ENCODE data around the gene PIK3R5.

PIK3R5 gene

DNA sequence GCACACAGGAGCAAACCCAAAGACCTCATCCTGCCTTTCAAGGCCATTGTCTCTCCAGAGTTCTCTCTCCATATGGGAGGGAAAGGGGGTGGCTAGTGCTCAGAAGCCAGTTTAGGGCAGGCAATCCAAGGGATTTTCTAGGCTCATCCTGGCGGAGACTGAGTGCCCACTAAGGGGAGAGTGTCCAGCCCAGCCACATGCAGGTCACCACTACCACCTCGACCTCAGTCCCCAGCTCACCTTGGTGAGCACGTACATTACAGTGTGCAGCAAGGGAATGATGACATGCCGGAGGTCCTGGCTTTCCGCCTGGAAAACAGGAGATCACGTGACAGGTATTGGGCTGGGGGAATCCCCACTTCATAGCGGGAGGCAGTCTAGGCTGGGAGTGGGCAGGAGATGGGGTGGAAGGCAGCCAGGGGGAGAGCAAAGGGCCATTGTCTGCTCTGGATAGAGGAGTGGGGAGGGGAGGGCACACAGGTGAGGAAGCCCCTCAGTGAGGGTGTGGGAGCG lies 127.9 kb downstream of the PIK3R5 start:
- no peak for DNase-seq (ENCODE audit: low read depth)
- H3K4me3 ChIP-seq (ENCODE audit: low read length), result no peak overlapping the region
- TF ChIP-seq, protein P1, sequence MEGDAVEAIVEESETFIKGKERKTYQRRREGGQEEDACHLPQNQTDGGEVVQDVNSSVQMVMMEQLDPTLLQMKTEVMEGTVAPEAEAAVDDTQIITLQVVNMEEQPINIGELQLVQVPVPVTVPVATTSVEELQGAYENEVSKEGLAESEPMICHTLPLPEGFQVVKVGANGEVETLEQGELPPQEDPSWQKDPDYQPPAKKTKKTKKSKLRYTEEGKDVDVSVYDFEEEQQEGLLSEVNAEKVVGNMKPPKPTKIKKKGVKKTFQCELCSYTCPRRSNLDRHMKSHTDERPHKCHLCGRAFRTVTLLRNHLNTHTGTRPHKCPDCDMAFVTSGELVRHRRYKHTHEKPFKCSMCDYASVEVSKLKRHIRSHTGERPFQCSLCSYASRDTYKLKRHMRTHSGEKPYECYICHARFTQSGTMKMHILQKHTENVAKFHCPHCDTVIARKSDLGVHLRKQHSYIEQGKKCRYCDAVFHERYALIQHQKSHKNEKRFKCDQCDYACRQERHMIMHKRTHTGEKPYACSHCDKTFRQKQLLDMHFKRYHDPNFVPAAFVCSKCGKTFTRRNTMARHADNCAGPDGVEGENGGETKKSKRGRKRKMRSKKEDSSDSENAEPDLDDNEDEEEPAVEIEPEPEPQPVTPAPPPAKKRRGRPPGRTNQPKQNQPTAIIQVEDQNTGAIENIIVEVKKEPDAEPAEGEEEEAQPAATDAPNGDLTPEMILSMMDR (conservative IDR thresholded peaks at IDR 0.05; ENCODE audit: low read length), result no peak

DNA sequence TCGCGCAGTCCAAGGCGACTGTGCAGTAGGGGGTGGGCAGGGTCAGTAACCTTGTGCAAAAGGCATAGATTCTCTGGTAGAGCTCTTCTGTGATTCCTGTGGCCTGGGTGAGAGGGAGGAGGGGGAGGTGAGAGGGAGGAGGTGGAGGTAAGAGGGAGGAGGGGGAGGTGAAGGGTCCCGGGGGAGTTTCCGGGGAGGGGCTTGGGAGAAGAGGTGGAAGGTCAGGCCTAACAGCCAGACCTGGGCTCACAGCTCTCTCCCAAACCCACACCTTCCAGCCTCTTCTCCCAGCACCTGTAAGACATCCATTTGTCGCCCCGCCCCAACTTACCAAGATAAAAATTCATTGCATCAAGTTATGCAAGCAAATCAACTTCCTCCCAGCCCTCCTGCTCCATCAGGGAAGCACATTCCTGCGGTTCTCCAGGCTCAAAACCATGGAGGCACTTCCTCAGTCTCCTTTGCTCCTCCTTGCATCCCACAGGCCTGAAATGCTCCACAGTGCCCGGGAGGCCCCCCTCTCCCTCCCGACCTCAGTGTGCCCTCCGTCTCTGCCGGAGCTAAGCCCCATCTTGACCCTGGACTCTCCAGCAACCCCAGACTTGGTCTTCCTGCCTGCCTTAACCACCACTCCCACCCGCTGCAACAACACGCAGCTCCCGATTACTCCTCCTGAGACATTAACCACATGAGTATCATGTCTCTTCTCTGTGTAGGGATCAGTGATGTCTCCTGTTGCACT lies 128.5 kb downstream of the PIK3R5 start:
- DNase-seq (ENCODE audit: low read depth), result no peak
- no peak overlapping the region for H3K4me3 ChIP-seq (ENCODE audit: low read length)
- TF ChIP-seq, protein P1 (conservative IDR thresholded peaks at IDR 0.05; ENCODE audit: low read length), result no peak

DNA sequence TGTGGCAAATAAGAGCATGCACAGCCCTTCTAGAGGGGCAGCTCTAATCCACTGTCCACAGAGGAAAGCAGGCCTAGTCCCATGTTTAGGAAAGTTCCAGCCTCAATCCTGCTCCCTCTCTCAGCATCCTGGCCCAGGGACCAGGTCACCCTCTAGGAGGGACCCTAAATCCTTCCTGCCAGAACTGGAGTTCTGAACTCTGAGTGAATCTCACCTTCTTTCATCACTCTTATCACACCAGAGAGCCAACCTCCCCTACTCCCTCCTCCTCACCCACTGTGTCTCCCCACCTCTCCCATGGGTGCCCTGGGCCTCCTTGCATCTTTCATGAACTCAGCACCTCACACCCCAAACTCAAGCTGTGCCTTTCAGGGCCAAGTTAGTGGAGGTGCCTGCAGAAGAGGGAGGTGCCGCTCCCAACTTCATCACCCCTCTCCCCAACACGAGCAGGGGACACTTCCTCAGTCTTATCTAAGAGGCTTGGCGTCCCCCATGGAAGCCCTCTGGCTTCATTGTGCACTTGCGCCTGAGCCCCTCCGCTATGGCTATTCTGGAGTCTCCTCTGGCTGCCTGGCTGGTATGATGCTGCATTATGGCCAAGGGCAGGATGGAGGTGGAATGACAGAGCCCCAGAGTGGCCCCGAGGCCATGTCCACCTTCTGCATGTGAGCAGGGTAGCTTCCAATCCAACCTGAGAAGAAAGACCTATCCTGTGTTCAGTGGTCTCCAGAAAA lies 129.7 kb downstream of the PIK3R5 start:
- TF ChIP-seq, protein P1 (conservative IDR thresholded peaks at IDR 0.05; ENCODE audit: low read length), result no peak
- no peak for DNase-seq (ENCODE audit: low read depth)
- no peak overlapping the region for H3K4me3 ChIP-seq (ENCODE audit: low read length)

DNA sequence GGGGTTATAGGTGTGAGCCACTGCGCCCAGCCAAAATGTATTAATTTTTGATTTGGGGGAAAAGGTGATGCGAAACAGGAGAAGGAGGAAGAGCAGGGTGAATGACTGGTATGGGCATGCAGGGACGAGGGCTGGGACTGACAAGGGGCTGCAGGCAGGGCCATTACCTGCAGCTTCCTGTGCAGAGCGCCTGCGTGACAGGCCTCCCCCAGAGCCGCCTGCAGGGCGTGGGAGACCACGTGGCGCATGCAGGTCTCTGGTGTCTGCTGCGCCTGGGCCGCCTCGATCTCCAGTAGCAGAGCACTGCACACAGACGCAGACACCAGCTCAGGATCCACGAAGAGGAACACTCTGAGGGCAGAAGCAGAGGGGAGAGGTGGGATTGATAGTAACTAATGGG lies 130.4 kb downstream of the PIK3R5 start:
- H3K4me3 ChIP-seq (ENCODE audit: low read length), result no peak overlapping the region
- TF ChIP-seq, protein P1 (conservative IDR thresholded peaks at IDR 0.05; ENCODE audit: low read length), result no peak
- DNase-seq (ENCODE audit: low read depth), result no peak

DNA sequence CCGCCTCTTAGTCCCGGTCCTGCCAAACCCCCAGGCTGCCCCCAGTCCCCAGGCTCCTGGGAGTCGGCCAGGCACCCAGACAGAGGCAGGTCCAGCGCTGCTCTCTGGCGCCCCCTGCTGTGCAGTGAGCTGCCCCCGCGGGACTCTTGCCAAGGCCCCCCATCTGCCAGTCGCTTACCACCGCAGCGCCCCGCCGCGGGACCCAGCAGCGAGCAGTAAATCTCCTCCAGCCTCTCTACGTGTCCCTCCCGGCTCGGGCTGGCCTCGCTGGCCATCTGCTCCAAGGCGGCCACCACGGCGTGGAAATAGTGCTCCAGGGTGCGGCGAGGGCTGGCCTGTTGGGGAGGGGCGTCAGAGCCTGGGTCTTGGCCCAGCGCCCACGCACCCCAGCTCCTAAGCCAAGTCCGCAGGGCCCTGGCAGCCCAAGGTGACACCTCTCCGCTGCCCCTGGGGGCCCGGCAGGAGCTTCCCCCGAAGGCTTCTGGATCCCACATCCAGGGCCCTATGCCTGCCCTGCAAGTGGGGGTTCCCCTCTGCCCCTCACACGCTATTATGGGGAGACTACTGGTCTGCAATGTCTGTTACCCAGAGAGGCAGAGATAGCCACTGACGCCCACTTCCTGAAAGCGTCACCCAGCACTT lies 132.7 kb downstream of the PIK3R5 start:
- TF ChIP-seq, protein P1 (conservative IDR thresholded peaks at IDR 0.05; ENCODE audit: low read length), result peak; percentile 19
- no peak for DNase-seq (ENCODE audit: low read depth)
- no peak overlapping the region for H3K4me3 ChIP-seq (ENCODE audit: low read length)

DNA sequence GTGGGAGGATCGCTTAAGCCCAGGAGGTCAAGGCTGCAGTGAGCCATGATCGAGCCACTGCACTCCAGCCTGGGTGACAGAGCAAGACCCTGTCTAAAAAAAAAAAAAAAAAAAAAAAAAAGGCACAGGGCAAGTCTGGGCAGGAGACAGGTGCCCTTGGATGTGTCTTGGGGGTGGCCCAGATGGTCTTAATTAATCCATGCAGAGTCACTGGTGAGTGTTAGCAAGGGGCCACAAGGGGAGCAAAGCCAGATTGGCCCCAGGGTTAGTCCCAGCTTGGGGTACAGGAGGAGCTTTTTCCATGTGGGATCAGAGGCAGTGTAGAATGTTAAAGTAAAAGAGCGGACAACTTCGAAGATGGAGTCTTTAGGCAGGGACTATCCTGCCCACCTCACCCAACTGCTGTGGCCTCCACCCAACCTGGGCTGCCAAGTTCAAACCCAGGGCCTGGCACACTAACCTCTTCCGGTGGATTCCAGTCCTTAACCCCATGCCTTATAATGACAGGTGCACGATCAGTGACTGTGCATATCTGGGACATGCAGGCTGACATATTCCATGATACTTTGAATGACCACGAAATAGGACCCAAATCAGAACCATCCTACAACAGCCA lies 134.2 kb downstream of the PIK3R5 start:
- DNase-seq (ENCODE audit: low read depth), result no peak
- H3K4me3 ChIP-seq (ENCODE audit: low read length), result no peak overlapping the region
- TF ChIP-seq, protein P1 (conservative IDR thresholded peaks at IDR 0.05; ENCODE audit: low read length), result no peak

All from AG10803 (cell line).